PC-9 (cell line): ENCODE results near the gene NAMPT. TPM values are rescaled to one million over a fixed set of nuclear protein-coding genes. Genes with fewer than 3 reads are reported as not detected.

Experiments
- BruUV-seq: library from RNA; stranded (reverse); fragments of 400-500 nt; replicated peaks from 2 replicates; lab custom pipeline; 2021; lab: Mats Ljungman, UMichigan
- CTCF ChIA-PET: fragments of 300-600 bp; sonication (Branson Sonifier 250); formaldehyde crosslinking; loops from one replicate; lab custom pipeline; 2022; ENCODE audit warnings: antibody characterized with exemption; lab: Charles Lee
- POLR2A ChIA-PET: fragments of 300-600 bp; sonication (Branson Sonifier 250); formaldehyde crosslinking; loops from one replicate; lab custom pipeline; 2022; ENCODE audit warnings: antibody characterized with exemption; ENCODE audit not compliant: unreplicated experiment; lab: Charles Lee
- DNase-seq, 2 experiments: peaks; one replicate each; pipeline versions ENCODE4 v3.0.0 to v3.0.0-alpha.2; 2015 to 2022; ENCODE audit warnings: mixed read lengths in 1 of 2
- H2AFZ ChIP-seq: fragments of 200-600 bp; sonication (generic); 2 replicates; pipeline ENCODE4 v1.8.1; 2017; ENCODE audit warnings: antibody characterized with exemption
- H3F3A ChIP-seq: fragments of 200-600 bp; sonication (generic); 2 replicates; pipeline ENCODE4 v1.8.1; 2017; ENCODE audit warnings: antibody characterized with exemption, mild to moderate bottlenecking, low read depth; ENCODE audit not compliant: insufficient read depth
- H3K27ac ChIP-seq: fragments of 200-600 bp; sonication (generic); 2 replicates; pipeline ENCODE4 v1.6.1; 2016; ENCODE audit warnings: mixed run types
- H3K27me3 ChIP-seq: fragments of 200-600 bp; sonication (generic); 2 replicates; pipeline ENCODE4 v1.6.1; 2016; ENCODE audit warnings: low read depth, mixed run types; ENCODE audit not compliant: insufficient read depth
- H3K36me3 ChIP-seq: fragments of 200-600 bp; sonication (generic); 2 replicates; pipeline ENCODE4 v1.6.1; 2016; ENCODE audit warnings: low read depth, mixed run types
- H3K4me1 ChIP-seq: fragments of 200-600 bp; sonication (generic); replicated peaks from 2 replicates; pipeline ENCODE4 v1.6.1; 2016; ENCODE audit warnings: mixed run types; ENCODE audit not compliant: insufficient read depth
- H3K4me2 ChIP-seq: fragments of 200-600 bp; sonication (generic); 2 replicates; pipeline ENCODE4 v1.6.1; 2017; ENCODE audit warnings: mixed run types
- H3K4me3 ChIP-seq: fragments of 200-600 bp; sonication (generic); 2 replicates; pipeline ENCODE4 v1.6.1; 2016; ENCODE audit warnings: mixed run types
- H3K79me2 ChIP-seq: fragments of 200-600 bp; sonication (generic); 2 replicates; pipeline ENCODE4 v1.6.1; 2017; ENCODE audit warnings: low read depth, mixed run types
- H3K9me2 ChIP-seq: fragments of 200-600 bp; sonication (generic); 2 replicates; pipeline ENCODE4 v1.8.1; 2017; ENCODE audit warnings: mild to moderate bottlenecking; ENCODE audit not compliant: insufficient read depth
- H3K9me3 ChIP-seq: fragments of 200-600 bp; sonication (generic); 2 replicates; pipeline ENCODE4 v1.8.1; 2016; ENCODE audit warnings: low read depth; ENCODE audit not compliant: insufficient read depth
- H4K20me1 ChIP-seq: fragments of 200-600 bp; sonication (generic); 2 replicates; pipeline ENCODE4 v1.8.1; 2017; ENCODE audit not compliant: insufficient read depth
- EZH2 ChIP-seq: fragments of 200-600 bp; sonication (generic); IDR thresholded peaks from 2 replicates; pipeline ENCODE4 v1.8.0; 2017; ENCODE audit warnings: antibody characterized with exemption, low read depth
- intact Hi-C: fragments of 100-400 bp; cut with micrococcal nuclease; formaldehyde crosslinking; loops from one replicate; pipeline ENCODE4 v1.10.0; 2022; ENCODE audit not compliant: unreplicated experiment
- total RNA-seq: library from RNA; stranded (reverse); gene quantifications from 2 replicates; pipeline ENCODE4 v1.2.3, GENCODE V29; 2021
- TF ChIP-seq, protein P1 (sequence below): fragments of 200-600 bp; sonication (generic); conservative IDR thresholded peaks from 2 replicates; pipeline ENCODE4 v1.6.1; 2017; ENCODE audit warnings: mixed run types, antibody characterized with exemption, mild to moderate bottlenecking, moderate library complexity

Gene NAMPT
- total RNA-seq, 1 experiment from 2014 or later, result 302 TPM

DNA sequence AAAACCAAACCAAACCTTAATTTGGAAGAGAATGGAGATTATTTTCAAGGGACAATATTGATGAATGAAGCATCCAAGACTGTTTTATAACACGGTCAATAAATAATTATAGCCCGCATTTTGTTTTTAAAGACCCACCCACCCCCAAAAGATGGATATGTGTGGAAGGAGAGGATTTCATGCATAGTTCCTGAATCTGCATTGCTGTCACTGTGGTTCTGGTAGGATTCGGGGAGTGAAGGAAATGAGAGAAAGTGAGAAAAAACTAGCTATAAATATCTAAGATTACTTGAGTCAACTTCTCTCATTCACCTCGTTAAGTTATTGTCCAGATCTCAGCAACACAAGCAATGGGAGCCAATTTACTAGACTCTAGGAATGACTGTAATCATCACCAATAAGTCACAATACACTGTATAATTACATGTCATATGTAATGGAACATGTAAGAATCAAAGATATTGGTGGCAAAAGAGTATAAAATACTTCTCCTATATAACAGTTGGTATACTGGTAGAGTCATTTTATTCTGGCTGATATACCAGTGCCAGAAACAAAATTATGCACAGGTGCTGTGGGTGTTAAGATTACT, 30.2 kb downstream of the NAMPT start:
- Histone ChIP-seq H3K4me3 (no peak overlapping the region), H3K9me3 (no peaks in the 10 kb centered on the region), H4K20me1 (no peaks in the 10 kb centered on the region), H2AFZ (no peak overlapping the region), H3K9me2 (no peaks in the 10 kb centered on the region), H3K27ac (0 out of 2 replicates have a peak overlapping the region, but pooled peaks have one; percentile 0), H3K4me2 (no peak overlapping the region), H3K36me3 (peaks cover 87% of the 10 kb centered on the region), H3K79me2 (peaks cover 28% of the 10 kb centered on the region; the same call in 1 of the 2 replicates), H3F3A (peaks cover 78% of the 10 kb centered on the region), H3K27me3 (no peaks in the 10 kb centered on the region), H3K4me1 (no peaks in the 10 kb centered on the region)
- TF ChIP-seq, protein P1, sequence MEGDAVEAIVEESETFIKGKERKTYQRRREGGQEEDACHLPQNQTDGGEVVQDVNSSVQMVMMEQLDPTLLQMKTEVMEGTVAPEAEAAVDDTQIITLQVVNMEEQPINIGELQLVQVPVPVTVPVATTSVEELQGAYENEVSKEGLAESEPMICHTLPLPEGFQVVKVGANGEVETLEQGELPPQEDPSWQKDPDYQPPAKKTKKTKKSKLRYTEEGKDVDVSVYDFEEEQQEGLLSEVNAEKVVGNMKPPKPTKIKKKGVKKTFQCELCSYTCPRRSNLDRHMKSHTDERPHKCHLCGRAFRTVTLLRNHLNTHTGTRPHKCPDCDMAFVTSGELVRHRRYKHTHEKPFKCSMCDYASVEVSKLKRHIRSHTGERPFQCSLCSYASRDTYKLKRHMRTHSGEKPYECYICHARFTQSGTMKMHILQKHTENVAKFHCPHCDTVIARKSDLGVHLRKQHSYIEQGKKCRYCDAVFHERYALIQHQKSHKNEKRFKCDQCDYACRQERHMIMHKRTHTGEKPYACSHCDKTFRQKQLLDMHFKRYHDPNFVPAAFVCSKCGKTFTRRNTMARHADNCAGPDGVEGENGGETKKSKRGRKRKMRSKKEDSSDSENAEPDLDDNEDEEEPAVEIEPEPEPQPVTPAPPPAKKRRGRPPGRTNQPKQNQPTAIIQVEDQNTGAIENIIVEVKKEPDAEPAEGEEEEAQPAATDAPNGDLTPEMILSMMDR, result no peak
- no peak for TF ChIP-seq EZH2
- BruUV-seq, result no TSS peak
- ChIA-PET POLR2A (no interaction called here), CTCF (no interaction called here)
- DNase-seq, result no peak
- intact Hi-C loops, result loop anchor here (5.0 kb wide), 1 partner anchor 1673 kb away; no protein-coding TSS in a partner anchor

DNA sequence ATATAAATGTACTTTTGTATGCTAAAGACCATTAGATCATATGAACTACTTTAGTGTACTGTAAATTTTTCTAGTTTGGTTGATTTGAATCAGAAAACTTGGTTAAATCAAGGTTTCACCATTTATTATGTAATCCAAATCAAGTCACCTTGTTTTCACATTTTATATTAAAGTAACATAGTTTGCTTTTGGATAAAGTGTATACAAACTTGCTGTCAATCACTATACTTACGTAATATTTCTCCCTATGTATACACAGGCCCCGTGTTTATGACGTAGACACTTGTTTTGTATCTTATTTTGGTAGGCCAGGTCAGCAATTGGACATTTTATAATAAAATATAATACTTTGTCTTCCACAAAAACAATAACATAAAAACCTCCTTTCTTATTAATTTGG, 32.2 kb downstream of the NAMPT start:
- no peaks in the 10 kb centered on the region for H3K9me3 ChIP-seq
- no peak overlapping the region for H3K27ac ChIP-seq
- H4K20me1 ChIP-seq, result no peaks in the 10 kb centered on the region
- H3F3A ChIP-seq, result peaks cover 79% of the 10 kb centered on the region
- H2AFZ ChIP-seq, result no peak overlapping the region
- CTCF ChIA-PET, result no interaction called here
- H3K36me3 ChIP-seq, result peaks cover 83% of the 10 kb centered on the region
- H3K4me3 ChIP-seq, result no peak overlapping the region
- BruUV-seq, result no TSS peak
- H3K4me2 ChIP-seq, result no peak overlapping the region
- DNase-seq, result no peak
- intact Hi-C loops, result loop anchor here (5.0 kb wide), 1 partner anchor 1675 kb away; no protein-coding TSS in a partner anchor
- peaks cover 10% of the 10 kb centered on the region; the same call in 1 of the 2 replicates for H3K79me2 ChIP-seq
- H3K4me1 ChIP-seq, result no peaks in the 10 kb centered on the region
- no peaks in the 10 kb centered on the region for H3K27me3 ChIP-seq
- H3K9me2 ChIP-seq, result no peaks in the 10 kb centered on the region
- POLR2A ChIA-PET, result interaction anchor here (0.6 to 0.7 kb wide), 2 partner anchors 33 to 81 kb away, joined by 5 to 7 read pairs; no protein-coding TSS in a partner anchor
- TF ChIP-seq EZH2, result no peak
- TF ChIP-seq, protein P1, result no peak

DNA sequence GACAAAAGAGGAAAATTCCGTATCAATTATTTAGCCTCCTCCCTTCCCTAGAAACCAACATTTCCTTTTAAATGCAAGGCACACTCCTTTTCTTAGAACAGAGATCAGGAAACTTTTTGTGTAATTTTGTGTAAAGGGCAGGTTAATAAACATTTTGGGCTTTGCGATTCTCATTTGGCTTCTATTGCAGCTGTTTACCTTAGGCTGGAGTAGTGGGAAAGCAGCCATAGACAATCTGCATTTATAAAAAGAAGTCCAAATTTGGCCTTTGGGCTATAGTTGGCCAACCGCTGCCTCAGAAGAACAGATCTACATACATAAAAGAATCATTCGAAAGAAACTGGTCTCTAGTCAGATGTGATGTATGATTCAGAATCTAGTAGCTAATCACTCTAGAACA, 35.3 kb downstream of the NAMPT start:
- Histone ChIP-seq H2AFZ (no peak overlapping the region), H3K9me2 (no peaks in the 10 kb centered on the region), H3K27me3 (no peaks in the 10 kb centered on the region), H3F3A (peaks cover 69% of the 10 kb centered on the region), H3K27ac (no peak overlapping the region), H4K20me1 (no peaks in the 10 kb centered on the region), H3K36me3 (peaks cover 55% of the 10 kb centered on the region), H3K9me3 (peaks cover 9% of the 10 kb centered on the region; the same call in 1 of the 2 replicates), H3K79me2 (0 out of 2 replicates have a peak, but pooled peaks cover 8% of the 10 kb centered on the region), H3K4me3 (no peak overlapping the region), H3K4me2 (no peak overlapping the region), H3K4me1 (no peaks in the 10 kb centered on the region)
- ChIA-PET CTCF (no interaction called here), POLR2A (no interaction called here)
- BruUV-seq, result no TSS peak
- TF ChIP-seq, protein P1, result no peak
- TF ChIP-seq EZH2, result no peak
- intact Hi-C loops, result no loop called here
- DNase-seq, result no peak
